ENCODE measurements around the gene DPY19L2. TPM values are rescaled to one million over a fixed set of nuclear protein-coding genes. Genes with fewer than 3 reads are reported as not detected.
"Not testable (repeated sequence)": the region's sequence is repeated elsewhere in the genome, so short reads cannot be mapped to it uniquely, and the experiment has no call there.

The DPY19L2 gene
- total and polyA plus RNA-seq, 2 experiments from 2014 or later, result 0.31 to 0.43 TPM

- in situ Hi-C loops (cut with MboI); DNase-seq; H3K4me3 ChIP-seq; H3K4me2 ChIP-seq (ENCODE audit: unreplicated experiment); H3K36me3 ChIP-seq (ENCODE audit: low read depth); H3K9me3 ChIP-seq (ENCODE audit: low read depth); H3K9ac ChIP-seq; H3F3A ChIP-seq (ENCODE audit: insufficient read depth); H3K4me1 ChIP-seq (ENCODE audit: insufficient read depth); H3K27me3 ChIP-seq (replicated peaks; ENCODE audit: insufficient read depth); H3K27ac ChIP-seq; H4K20me1 ChIP-seq (ENCODE audit: insufficient read depth); H2AFZ ChIP-seq; H3K79me2 ChIP-seq (ENCODE audit: insufficient read depth); H3K9me2 ChIP-seq (ENCODE audit: insufficient read depth): not testable (repeated sequence)
- WGBS, 2 experiments (ENCODE audit: low coverage in 1 of 2, low lambda C conversion rate in 2 of 2, missing lambda C conversion rate in 2 of 2), result 85 to 90% methylated on average over 4 to 15 of the region's 29 CpGs
Observed at GRCh38 chr12:63686623-63687022, 18.3 kb upstream of the DPY19L2 start.

- H3K27ac ChIP-seq, result not testable (repeated sequence)
Observed at GRCh38 chr12:63685789-63686188, 17.5 kb upstream of the DPY19L2 start.

GRCh38 chr12:63682617-63683016 is 14.3 kb upstream of the DPY19L2 start:
- H3K4me3 ChIP-seq; DNase-seq; H3K9me3 ChIP-seq (ENCODE audit: low read depth); H3F3A ChIP-seq (ENCODE audit: insufficient read depth); H3K4me2 ChIP-seq (ENCODE audit: unreplicated experiment); H3K27ac ChIP-seq; in situ Hi-C loops (cut with MboI); H3K9ac ChIP-seq; H3K36me3 ChIP-seq (ENCODE audit: low read depth); H4K20me1 ChIP-seq (ENCODE audit: insufficient read depth); H3K79me2 ChIP-seq (ENCODE audit: insufficient read depth); H3K9me2 ChIP-seq (ENCODE audit: insufficient read depth); H2AFZ ChIP-seq: not testable (repeated sequence)
- WGBS, 2 experiments (ENCODE audit: low coverage in 1 of 2, low lambda C conversion rate in 2 of 2, missing lambda C conversion rate in 2 of 2), result 83% methylated on average over 2 of the region's 2 CpGs
- H3K4me1 ChIP-seq (ENCODE audit: insufficient read depth), result peaks cover 13% of the 10 kb centered on the region
- peaks cover 20% of the 10 kb centered on the region for H3K27me3 ChIP-seq (replicated peaks; ENCODE audit: insufficient read depth)

More at GRCh38 chr12:63685789-63686188, 17.5 kb upstream of the DPY19L2 start:
- H3K4me2 ChIP-seq (ENCODE audit: unreplicated experiment); H3K9me3 ChIP-seq (ENCODE audit: low read depth); DNase-seq; H4K20me1 ChIP-seq (ENCODE audit: insufficient read depth); H3K4me1 ChIP-seq (ENCODE audit: insufficient read depth); H2AFZ ChIP-seq; H3K9ac ChIP-seq; H3F3A ChIP-seq (ENCODE audit: insufficient read depth); H3K27me3 ChIP-seq (replicated peaks; ENCODE audit: insufficient read depth); in situ Hi-C loops (cut with MboI); H3K36me3 ChIP-seq (ENCODE audit: low read depth); H3K4me3 ChIP-seq; H3K79me2 ChIP-seq (ENCODE audit: insufficient read depth); H3K9me2 ChIP-seq (ENCODE audit: insufficient read depth): not testable (repeated sequence)
- WGBS, 2 experiments (ENCODE audit: low coverage in 1 of 2, low lambda C conversion rate in 2 of 2, missing lambda C conversion rate in 2 of 2), result 53 to 57% methylated on average over 1 to 2 of the region's 2 CpGs

- H4K20me1 ChIP-seq (ENCODE audit: insufficient read depth); H3F3A ChIP-seq (ENCODE audit: insufficient read depth); H2AFZ ChIP-seq; H3K9me2 ChIP-seq (ENCODE audit: insufficient read depth); H3K9ac ChIP-seq; H3K9me3 ChIP-seq (ENCODE audit: low read depth); H3K4me3 ChIP-seq; in situ Hi-C loops (cut with MboI); H3K79me2 ChIP-seq (ENCODE audit: insufficient read depth); H3K27ac ChIP-seq; H3K36me3 ChIP-seq (ENCODE audit: low read depth): not testable (repeated sequence)
- H3K4me2 ChIP-seq (ENCODE audit: unreplicated experiment), result peak overlapping the region; percentile 12
- H3K27me3 ChIP-seq (replicated peaks; ENCODE audit: insufficient read depth), result peaks cover 20% of the 10 kb centered on the region
- peaks cover 13% of the 10 kb centered on the region for H3K4me1 ChIP-seq (ENCODE audit: insufficient read depth)
- peak; percentile 32 for DNase-seq
Observed at GRCh38 chr12:63680758-63681157, 12.5 kb upstream of the DPY19L2 start.

GRCh38 chr12:63672550-63672949 is 4.3 kb upstream of the DPY19L2 start:
- H3K9me3 ChIP-seq (ENCODE audit: low read depth); H2AFZ ChIP-seq; H3K9ac ChIP-seq; H3K4me2 ChIP-seq (ENCODE audit: unreplicated experiment); H3K4me1 ChIP-seq (ENCODE audit: insufficient read depth); H3K36me3 ChIP-seq (ENCODE audit: low read depth); H3K9me2 ChIP-seq (ENCODE audit: insufficient read depth); H4K20me1 ChIP-seq (ENCODE audit: insufficient read depth); H3F3A ChIP-seq (ENCODE audit: insufficient read depth); H3K79me2 ChIP-seq (ENCODE audit: insufficient read depth); H3K4me3 ChIP-seq; H3K27ac ChIP-seq; in situ Hi-C loops (cut with MboI); H3K27me3 ChIP-seq (replicated peaks; ENCODE audit: insufficient read depth): not testable (repeated sequence)
- WGBS, 2 experiments (ENCODE audit: low coverage in 1 of 2, low lambda C conversion rate in 2 of 2, missing lambda C conversion rate in 2 of 2), result 0 to 3% methylated on average over 2 of the region's 2 CpGs
- DNase-seq, result peak; percentile 8

GRCh38 chr12:63669936-63670335 is 1.6 kb upstream of the DPY19L2 start:
- H2AFZ ChIP-seq; H3K4me1 ChIP-seq (ENCODE audit: insufficient read depth); H3F3A ChIP-seq (ENCODE audit: insufficient read depth); H3K9ac ChIP-seq; H3K4me3 ChIP-seq; H4K20me1 ChIP-seq (ENCODE audit: insufficient read depth); H3K9me3 ChIP-seq (ENCODE audit: low read depth); H3K79me2 ChIP-seq (ENCODE audit: insufficient read depth); H3K27ac ChIP-seq; H3K9me2 ChIP-seq (ENCODE audit: insufficient read depth); H3K27me3 ChIP-seq (replicated peaks; ENCODE audit: insufficient read depth); H3K36me3 ChIP-seq (ENCODE audit: low read depth): not testable (repeated sequence)
- peak overlapping the region; percentile 25 for H3K4me2 ChIP-seq (ENCODE audit: unreplicated experiment)
- in situ Hi-C loops (cut with MboI), result loop anchor here (10.0 kb wide), 1 partner anchor 125 kb away; no protein-coding TSS in a partner anchor
- WGBS, 2 experiments (ENCODE audit: low coverage in 1 of 2, low lambda C conversion rate in 2 of 2, missing lambda C conversion rate in 2 of 2), result 44 to 50% methylated on average over 1 of the region's 1 CpG
- peak; percentile 39 for DNase-seq

GRCh38 chr12:63669427-63669826 is 1.1 kb upstream of the DPY19L2 start:
- in situ Hi-C loops (cut with MboI), result loop anchor here (10.0 kb wide), 1 partner anchor 125 kb away; no protein-coding TSS in a partner anchor
- H3K79me2 ChIP-seq (ENCODE audit: insufficient read depth); DNase-seq; H3F3A ChIP-seq (ENCODE audit: insufficient read depth); H3K4me3 ChIP-seq; H3K36me3 ChIP-seq (ENCODE audit: low read depth); H3K9me2 ChIP-seq (ENCODE audit: insufficient read depth); H3K4me2 ChIP-seq (ENCODE audit: unreplicated experiment); H3K9me3 ChIP-seq (ENCODE audit: low read depth); H2AFZ ChIP-seq; H3K27me3 ChIP-seq (replicated peaks; ENCODE audit: insufficient read depth); H3K4me1 ChIP-seq (ENCODE audit: insufficient read depth); H3K27ac ChIP-seq; H4K20me1 ChIP-seq (ENCODE audit: insufficient read depth); H3K9ac ChIP-seq: not testable (repeated sequence)
- WGBS, 2 experiments (ENCODE audit: low coverage in 1 of 2, low lambda C conversion rate in 2 of 2, missing lambda C conversion rate in 2 of 2), result 69 to 97% methylated on average over 3 to 8 of the region's 8 CpGs

- not testable (repeated sequence) for H3K9me2 ChIP-seq (ENCODE audit: insufficient read depth); H3K79me2 ChIP-seq (ENCODE audit: insufficient read depth); H3K4me1 ChIP-seq (ENCODE audit: insufficient read depth); H3F3A ChIP-seq (ENCODE audit: insufficient read depth); H3K27me3 ChIP-seq (replicated peaks; ENCODE audit: insufficient read depth); H3K36me3 ChIP-seq (ENCODE audit: low read depth); H3K27ac ChIP-seq; H4K20me1 ChIP-seq (ENCODE audit: insufficient read depth); H3K9me3 ChIP-seq (ENCODE audit: low read depth)
- WGBS, 2 experiments (ENCODE audit: low coverage in 1 of 2, low lambda C conversion rate in 2 of 2, missing lambda C conversion rate in 2 of 2), result 1 to 2% methylated on average over 41 to 44 of the region's 44 CpGs
- H2AFZ ChIP-seq, result peak overlapping the region; percentile 80
- in situ Hi-C loops (cut with MboI), result loop anchor here (10.0 kb wide), 1 partner anchor 126 kb away; no protein-coding TSS in a partner anchor
- peak overlapping the region; percentile 96 for H3K4me2 ChIP-seq (ENCODE audit: unreplicated experiment)
- DNase-seq, result peak; percentile 36
- H3K9ac ChIP-seq, result 0 out of 2 replicates have a peak overlapping the region, but pooled peaks have one; percentile 42
- peak overlapping the region; percentile 82 for H3K4me3 ChIP-seq
Observed at GRCh38 chr12:63668800-63669365, 590 bp upstream of the DPY19L2 start.

All from GM23248 (cell line).